AG09309 (cell line): Measurements from ENCODE around the gene MYNN.

Source experiments
- DNase-seq: peaks from one replicate; pipeline ENCODE4 v3.0.0-alpha.2; 2010; ENCODE audit warnings: low read depth
- H3K4me3 ChIP-seq: 2 replicates; pipeline ENCODE4 v1.5.1; 2011; ENCODE audit warnings: mild to moderate bottlenecking, low read depth, low read length, moderate library complexity; ENCODE audit not compliant: control insufficient read depth
- TF ChIP-seq, protein P1 (sequence below): IDR thresholded peaks from 2 replicates; pipeline ENCODE4 v1.5.1; 2011; ENCODE audit warnings: mild to moderate bottlenecking, low read depth, low read length, inconsistent platforms; ENCODE audit not compliant: insufficient read depth, control insufficient read depth; ENCODE audit errors: missing control alignments

The MYNN gene

DNA sequence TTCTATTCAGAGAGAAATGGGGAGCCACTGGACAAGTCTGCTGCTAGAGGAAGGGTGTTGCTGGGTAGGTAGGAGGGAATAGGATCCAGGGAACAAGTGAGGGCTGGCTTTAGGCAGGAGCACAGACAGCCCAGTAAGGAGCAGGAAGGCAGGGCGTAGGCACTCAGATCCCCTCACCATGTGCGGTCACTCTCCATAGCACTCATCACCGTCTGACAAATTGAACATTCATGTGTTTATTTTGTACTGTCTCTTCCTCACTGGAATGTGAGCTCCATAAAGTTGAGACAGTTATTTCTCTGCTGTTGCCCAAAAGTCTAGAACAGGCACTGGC lies 63.7 kb downstream of the MYNN start:
- H3K4me3 ChIP-seq, result no peak overlapping the region
- DNase-seq, result no peak
- TF ChIP-seq, protein P1, sequence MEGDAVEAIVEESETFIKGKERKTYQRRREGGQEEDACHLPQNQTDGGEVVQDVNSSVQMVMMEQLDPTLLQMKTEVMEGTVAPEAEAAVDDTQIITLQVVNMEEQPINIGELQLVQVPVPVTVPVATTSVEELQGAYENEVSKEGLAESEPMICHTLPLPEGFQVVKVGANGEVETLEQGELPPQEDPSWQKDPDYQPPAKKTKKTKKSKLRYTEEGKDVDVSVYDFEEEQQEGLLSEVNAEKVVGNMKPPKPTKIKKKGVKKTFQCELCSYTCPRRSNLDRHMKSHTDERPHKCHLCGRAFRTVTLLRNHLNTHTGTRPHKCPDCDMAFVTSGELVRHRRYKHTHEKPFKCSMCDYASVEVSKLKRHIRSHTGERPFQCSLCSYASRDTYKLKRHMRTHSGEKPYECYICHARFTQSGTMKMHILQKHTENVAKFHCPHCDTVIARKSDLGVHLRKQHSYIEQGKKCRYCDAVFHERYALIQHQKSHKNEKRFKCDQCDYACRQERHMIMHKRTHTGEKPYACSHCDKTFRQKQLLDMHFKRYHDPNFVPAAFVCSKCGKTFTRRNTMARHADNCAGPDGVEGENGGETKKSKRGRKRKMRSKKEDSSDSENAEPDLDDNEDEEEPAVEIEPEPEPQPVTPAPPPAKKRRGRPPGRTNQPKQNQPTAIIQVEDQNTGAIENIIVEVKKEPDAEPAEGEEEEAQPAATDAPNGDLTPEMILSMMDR, result no peak

DNA sequence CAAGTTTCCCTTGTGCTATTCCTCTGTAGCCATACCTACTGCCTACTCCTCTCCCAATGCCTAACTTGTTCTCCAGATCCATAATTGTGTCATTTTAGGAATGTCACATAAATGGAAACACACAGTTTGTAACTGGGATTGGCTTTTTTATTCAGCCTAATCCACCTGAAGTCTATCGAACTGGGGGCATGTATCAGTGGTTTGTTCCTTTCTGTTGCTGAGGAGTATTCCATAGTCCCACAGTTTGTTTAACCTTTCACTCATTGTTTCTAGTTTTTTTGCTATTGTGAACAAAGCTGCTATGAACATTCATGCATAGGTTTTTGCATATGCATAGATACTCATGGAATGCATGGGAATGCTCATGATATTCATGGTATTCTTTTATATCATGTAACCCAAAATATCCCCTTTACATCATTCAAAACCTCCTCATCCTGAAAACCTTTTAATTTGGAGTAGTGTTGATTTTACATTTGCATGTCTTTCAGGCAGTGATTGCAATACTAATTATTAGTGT lies 65.4 kb downstream of the MYNN start:
- TF ChIP-seq, protein P1, result no peak
- H3K4me3 ChIP-seq, result no peak overlapping the region
- no peak for DNase-seq
